ENCODE measurements around the gene BBX.

GRCh38 chr3:107765524-107765923, 242.8 kb downstream of the BBX start:
- no peak for TF ChIP-seq CREB1 (IDR thresholded peaks at IDR 0.05)
- no peak for TF ChIP-seq CREB1 (CRISPR knock-in tag; IDR thresholded peaks at IDR 0.05)
- TF ChIP-seq ZHX1 (CRISPR knock-in tag; IDR thresholded peaks at IDR 0.05; ENCODE audit: low read depth), result no peak
- TF ChIP-seq IRF2 (CRISPR knock-in tag; IDR thresholded peaks at IDR 0.05), result no peak
- TF ChIP-seq NFE2L2 (IDR thresholded peaks at IDR 0.05; ENCODE audit: low read length), result no peak
- TF ChIP-seq CTCF (CRISPR knock-in tag; IDR thresholded peaks at IDR 0.05), result no peak
- TF ChIP-seq, protein P1, sequence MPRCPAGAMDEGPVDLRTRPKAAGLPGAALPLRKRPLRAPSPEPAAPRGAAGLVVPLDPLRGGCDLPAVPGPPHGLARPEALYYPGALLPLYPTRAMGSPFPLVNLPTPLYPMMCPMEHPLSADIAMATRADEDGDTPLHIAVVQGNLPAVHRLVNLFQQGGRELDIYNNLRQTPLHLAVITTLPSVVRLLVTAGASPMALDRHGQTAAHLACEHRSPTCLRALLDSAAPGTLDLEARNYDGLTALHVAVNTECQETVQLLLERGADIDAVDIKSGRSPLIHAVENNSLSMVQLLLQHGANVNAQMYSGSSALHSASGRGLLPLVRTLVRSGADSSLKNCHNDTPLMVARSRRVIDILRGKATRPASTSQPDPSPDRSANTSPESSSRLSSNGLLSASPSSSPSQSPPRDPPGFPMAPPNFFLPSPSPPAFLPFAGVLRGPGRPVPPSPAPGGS (CRISPR knock-in tag; IDR thresholded peaks at IDR 0.05), result no peak
- TF ChIP-seq SP4 (CRISPR knock-in tag; IDR thresholded peaks at IDR 0.05), result no peak
- TF ChIP-seq ZNF253 (CRISPR knock-in tag; IDR thresholded peaks at IDR 0.05; ENCODE audit: borderline replicate concordance), result no peak
- no peak for TF ChIP-seq CEBPG (CRISPR knock-in tag; IDR thresholded peaks at IDR 0.05)
